Omental fat pad (tissue), 4 donors: ENCODE data around the gene DSC3. TPM values are rescaled to one million over a fixed set of nuclear protein-coding genes. Genes with fewer than 3 reads are reported as not detected.

Source experiments
- ATAC-seq: fragments of 150-250 bp; one replicate; pipeline ENCODE4 v1.9.1; 2016; ENCODE audit warnings: mild to moderate bottlenecking, moderate library complexity; ENCODE audit not compliant: low FRiP score
- DNase-seq: peaks from one replicate; pipeline ENCODE4 v3.0.0-alpha.2; 2019; ENCODE audit warnings: low spot score
- CTCF ChIP-seq, 3 donors: fragments of 450-650 bp; IDR thresholded peaks; one replicate each; pipeline ENCODE4 v1.5.1; 2016 to 2017; ENCODE audit warnings: antibody characterized with exemption in 3 of 3, mild to moderate bottlenecking in 3 of 3, moderate library complexity in 2 of 3
- total RNA-seq, 4 donors: library from RNA; depleted of rRNA; stranded (reverse); fragments of >200 nt; gene quantifications; one replicate each; pipeline ENCODE4 v1.1.0, GENCODE V29; 2016

The DSC3 gene
- total RNA-seq, 4 donors from 2014 or later, result 0.32 to 60.2 (median 20.9) TPM

DNA sequence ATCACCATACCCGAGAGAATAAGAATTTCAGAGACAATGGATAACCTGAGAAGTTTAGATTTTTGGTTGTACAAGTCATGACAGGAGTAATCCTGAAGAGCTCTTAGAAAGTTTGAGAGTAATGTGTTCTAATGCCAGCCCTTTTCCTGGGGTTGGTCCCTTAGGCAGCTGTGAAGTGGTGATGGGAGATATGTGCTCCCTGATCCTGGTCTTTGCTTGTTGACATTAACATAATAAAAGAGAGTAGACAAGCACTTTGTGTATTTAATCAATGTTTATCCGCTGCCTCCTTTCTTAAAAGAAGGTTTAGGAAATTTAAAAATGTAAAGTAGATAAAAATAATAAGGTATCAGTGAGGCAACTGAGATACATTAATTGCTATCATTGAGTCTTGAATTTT, 13.8 kb upstream of the DSC3 start:
- TF ChIP-seq CTCF (IDR thresholded peaks at IDR 0.05), result no peak
- ATAC-seq (no peak), DNase-seq (no peak)

GRCh38 chr18:31050635-31051034, 8.1 kb upstream of the DSC3 start:
- DNase-seq (no peak), ATAC-seq (no peak)
- TF ChIP-seq CTCF (IDR thresholded peaks at IDR 0.05), result no peak

DNA sequence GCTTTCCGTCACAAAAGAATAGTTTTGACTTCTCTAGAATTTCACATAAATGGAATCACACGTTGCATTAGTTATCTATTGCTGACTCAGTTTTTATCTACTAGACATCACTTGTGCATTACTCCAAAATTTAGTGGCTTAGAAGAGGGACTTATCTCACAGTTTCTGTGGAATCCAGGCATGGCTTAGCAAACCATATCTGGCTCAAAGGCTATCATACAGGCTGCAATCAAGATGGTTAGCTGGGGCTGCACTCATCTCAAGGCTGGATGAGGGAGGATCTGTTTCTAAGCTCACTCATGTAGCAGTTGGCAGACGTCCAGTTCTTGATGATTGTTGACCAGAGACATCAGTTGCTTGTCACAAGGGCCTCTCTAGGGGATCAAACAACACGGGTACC, 6.6 kb upstream of the DSC3 start:
- TF ChIP-seq CTCF (IDR thresholded peaks at IDR 0.05), result no peak
- no peak for ATAC-seq
- DNase-seq, result no peak

- no peak for TF ChIP-seq CTCF (IDR thresholded peaks at IDR 0.05)
- ATAC-seq (no peak), DNase-seq (no peak)
These were observed 5.7 kb upstream of the DSC3 start for GRCh38 chr18:31048216-31048615.

DNA sequence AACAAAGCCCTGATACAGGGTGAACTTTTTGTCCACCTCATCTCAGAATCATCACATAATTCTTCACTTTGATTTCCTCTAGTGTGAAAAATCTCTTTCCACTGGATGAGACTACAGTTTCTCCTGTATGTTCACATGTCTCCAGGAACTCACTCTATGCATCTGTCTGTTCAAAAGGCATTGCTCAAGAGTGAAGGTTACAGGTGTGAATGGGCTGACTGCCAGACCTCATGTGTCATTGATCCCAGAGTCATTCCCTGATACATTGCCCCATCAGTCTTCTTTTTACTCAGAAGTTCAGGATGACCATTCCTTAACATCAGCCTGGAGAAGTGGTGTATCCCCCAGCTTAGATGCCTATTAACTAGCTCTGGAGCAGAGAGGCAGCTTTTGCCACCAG, 4.4 kb upstream of the DSC3 start:
- ATAC-seq (no peak), DNase-seq (no peak)
- TF ChIP-seq CTCF (IDR thresholded peaks at IDR 0.05), result no peak

DNA sequence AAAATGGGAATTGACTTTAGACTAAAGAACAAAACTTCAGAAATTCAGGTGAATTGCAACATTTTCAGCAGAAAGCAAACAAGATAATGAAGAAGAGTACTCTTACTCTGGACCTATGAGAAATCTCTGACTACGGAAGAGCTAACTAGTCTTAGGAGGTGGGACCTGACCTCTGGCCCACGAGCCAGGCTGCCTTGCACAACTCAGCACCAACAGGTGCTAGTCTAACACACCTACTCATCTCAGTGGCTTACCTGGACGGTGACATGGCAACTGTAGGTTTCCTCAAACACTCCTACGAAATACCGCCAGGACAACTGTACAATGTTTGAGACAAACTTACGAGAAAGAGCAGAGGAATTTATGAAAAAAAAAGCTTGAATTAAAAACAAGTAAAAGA, 3.1 kb upstream of the DSC3 start:
- no peak for ATAC-seq

DNA sequence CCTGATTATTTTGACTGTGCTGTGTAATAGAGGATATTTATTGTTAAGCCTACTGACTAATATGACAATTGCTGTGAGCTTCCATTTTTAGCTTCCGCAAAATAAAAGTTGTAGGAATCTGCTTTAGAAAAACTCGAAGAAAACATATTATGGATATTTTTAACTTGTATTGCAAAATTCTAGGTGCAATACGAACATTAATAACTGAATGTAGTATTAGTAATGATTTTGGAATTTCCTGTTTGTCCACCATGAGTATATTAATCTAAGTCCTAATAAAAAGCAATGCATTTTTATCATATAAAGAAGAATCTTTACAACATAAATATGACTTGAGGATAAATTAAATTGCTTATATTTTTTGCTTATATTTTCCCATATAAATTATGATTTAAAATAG, 2.4 kb upstream of the DSC3 start:
- ATAC-seq, result no peak
- no peak for TF ChIP-seq CTCF (IDR thresholded peaks at IDR 0.05)
- no peak for DNase-seq

More for the DNA sequence above, 3.1 kb upstream of the DSC3 start:
- TF ChIP-seq CTCF (IDR thresholded peaks at IDR 0.05), result no peak
- no peak for DNase-seq
